Activated T-helper 1 cell treated with anti-CD3 and anti-CD28 coated beads, Interleukin-2, amount 50 U/mL, for 16 hours (primary cell): ENCODE measurements around the gene HBA2.
"Not testable (repeated sequence)": the region's sequence is repeated elsewhere in the genome, so short reads cannot be mapped to it uniquely, and the experiment has no call there.

Source experiments
- DNase-seq, 2 donors: peaks; one replicate each; pipeline ENCODE4 v3.0.0-alpha.2; 2020; ENCODE audit warnings: low read depth in 1 of 2, low spot score in 1 of 2

The HBA2 gene

DNA sequence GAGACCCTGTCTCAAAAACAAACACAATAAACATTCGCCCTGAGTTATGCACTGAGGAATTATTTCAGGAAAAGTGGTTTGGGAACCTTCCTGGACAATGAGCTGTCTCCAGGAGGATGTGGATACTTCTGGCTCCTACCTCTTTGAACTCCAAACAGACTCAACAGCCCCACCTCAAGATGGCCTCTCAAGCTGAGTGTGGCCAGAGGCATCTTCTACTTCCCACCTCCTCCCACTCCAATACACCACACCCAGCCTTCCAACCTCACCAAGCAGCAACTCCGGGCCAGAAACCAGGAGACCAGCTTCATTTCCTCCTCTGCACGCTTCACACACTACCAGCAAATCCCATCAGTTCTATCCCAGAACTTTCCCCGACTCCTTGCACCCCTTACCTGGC is 19.2 kb downstream of the HBA2 start:
- no peak for DNase-seq

DNA sequence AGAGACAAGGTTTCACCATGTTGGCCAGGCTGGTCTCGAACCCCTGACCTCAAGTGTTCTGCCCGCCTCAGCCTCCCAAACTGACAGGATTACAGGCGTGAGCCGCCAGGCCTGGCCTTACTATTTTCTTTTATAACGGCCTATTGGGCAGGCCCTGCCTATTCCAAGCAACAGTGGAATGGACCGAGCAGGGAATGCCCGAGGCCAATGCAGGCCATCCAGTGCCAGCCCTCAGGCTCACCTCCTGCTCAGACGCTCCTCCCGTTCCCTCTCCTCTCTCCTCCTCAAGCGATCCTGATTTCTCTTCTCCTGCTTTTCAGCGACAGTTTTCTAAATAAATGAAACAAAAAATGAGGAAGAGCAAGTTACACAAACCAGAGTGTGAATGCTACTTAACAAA is 20.0 kb downstream of the HBA2 start:
- DNase-seq, result no peak

DNA sequence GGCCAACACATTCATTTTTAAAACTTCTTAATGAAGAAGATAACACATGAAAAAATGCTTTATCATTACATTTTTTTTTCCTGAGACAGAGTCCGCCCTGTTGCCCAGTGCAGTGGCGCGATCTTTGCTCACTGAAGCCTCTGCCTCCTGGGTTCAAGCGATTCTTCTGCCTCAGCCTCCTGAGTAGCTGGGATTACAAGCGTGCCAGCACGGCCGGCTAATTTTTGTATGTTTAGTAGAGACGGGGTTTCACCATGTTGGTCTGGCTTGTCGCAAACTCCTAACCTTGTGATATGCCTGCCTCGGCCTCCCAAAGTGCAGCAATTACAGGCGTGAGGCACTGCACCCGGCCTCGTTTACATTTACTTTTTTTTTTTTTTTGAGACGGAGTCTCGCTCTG is 20.8 kb downstream of the HBA2 start:
- DNase-seq, result no peak

DNA sequence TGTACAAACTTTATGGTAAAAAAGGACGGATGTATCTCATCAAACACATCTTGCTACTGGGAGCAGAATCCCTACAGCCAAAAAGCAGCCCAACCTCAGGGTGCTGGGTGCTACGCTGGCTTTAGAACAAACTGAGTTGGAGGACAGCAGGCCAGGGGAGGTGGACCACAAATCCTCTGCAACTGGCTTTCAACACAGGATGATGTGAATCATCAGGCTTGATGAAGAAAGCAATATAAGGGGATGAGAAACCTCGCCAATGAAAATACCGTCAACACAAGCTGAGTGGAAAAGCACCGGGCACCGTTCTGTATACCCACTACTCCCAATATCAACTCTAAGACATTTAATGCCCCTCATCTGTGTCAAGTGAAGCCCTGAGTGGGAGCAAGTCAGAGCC is 21.8 kb downstream of the HBA2 start:
- no peak for DNase-seq

DNA sequence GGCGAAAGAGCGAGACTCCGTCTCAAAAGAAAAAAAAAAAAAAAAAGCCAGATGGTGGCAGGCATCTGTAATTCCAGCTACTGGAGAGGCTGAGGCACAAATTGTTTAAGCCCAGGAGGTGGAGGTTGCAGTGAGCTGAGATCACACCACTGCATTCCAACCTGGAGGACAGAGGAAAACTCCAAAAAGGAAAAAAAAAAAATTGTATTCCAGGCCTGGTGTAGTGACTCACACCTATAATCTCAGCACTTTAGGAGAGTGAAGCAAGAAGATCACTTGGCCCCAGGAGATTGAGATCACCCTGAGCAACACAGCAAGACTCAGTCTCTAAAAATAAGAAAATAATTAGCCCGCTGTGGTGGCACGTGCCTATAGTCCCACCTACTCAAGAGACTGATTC is 27.7 kb downstream of the HBA2 start:
- DNase-seq, result no peak

DNA sequence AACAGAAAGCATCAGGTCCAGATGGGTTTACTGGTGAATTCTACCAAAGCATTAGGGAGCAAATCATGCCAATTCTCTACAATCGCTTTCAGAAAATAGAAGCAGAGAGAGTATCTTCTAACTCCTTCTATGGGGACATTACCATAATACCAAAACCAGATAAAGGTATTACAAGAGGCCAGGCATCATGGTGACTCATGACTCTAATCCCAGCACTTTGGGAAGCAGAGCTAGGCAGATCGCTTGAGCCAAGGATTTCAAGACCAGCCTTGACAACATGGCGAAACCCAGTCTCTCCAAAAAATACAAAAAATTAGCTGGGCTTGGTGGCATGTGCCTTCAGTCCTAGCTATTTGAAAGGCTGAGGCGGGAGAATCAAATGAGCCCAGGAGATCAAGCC is 30.6 kb downstream of the HBA2 start:
- no peak for DNase-seq

DNA sequence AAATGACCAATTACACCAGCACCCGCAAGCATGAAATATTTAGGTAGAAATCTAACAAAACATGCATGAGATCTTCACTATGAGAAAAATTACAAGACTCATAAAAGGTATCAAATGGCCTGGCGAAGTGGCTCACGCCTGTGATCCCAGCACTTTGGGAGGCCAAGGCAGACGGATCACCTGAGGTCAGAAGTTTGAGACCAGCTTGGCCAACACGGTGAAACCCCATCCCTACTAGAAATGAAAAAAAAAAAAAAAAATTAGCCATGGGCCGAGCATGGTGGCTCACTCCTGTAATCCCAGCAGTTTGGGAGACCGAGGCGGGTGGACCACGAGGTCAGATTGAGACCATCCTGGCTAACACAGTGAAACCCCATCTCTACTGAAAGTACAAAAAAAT is 31.4 kb downstream of the HBA2 start:
- DNase-seq, result not testable (repeated sequence)

DNA sequence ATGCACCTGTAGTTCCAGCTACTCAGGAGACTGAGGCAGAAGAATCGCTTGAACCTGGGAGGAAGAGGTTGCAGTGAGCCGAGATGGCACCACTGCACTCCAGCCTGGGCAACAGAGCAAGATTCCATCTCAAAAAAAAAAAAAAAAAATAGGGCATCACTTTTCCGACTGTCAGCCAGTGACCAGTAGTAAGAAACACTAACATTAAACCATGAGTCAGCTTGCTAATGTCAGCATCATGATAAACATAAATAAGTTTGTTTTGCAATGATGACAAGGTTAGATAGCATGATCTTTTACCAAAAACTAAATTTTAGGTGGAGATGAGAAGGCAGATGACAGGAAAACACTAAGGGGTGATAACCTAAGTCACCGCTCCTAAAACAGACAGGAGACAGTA is 36.7 kb downstream of the HBA2 start:
- not testable (repeated sequence) for DNase-seq

DNA sequence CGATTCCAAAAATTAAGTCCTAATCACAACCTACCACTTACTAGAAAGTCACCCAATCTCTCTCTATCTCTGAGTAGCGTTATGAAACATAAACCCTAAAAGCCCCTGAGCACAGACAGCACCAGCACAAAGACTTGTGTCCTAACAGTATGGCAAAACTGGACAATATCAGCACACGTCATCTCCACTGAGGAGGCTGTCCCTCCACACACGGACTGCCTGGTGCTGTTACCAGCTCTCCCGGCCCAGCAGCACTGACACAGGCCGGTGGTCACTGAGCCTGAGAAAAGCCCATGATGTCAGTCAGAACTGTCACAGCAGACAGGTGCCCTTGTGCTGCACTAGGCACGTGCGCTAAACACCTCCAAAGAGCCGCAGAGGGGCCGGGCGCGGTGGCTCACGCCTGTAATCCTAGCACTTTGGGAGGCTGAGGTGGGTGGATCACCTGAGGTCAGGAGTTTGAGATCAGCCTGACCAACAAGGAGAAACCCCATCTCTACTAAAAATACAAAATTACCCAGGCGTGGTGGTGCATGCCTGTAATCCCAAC is 39.0 kb downstream of the HBA2 start:
- DNase-seq, result not testable (repeated sequence)

DNA sequence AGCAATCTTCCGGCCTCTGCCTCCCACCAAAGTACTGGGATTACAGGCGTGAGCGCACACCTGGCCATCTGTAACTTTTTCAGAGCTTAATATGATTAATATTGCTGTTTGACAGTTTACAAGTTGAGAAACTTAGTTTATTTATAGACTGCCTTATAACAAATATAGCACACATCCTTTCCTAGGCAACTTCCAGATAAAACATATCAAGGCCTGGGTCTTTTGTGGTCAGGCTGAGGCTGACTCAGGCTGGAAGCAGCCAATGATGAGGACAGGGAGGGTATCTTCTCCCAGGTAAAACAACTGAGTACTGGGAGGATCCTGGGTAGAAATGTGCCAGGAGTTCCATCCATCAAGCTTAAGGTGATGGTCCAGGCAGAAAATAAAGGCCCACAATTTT is 40.3 kb downstream of the HBA2 start:
- no peak for DNase-seq

DNA sequence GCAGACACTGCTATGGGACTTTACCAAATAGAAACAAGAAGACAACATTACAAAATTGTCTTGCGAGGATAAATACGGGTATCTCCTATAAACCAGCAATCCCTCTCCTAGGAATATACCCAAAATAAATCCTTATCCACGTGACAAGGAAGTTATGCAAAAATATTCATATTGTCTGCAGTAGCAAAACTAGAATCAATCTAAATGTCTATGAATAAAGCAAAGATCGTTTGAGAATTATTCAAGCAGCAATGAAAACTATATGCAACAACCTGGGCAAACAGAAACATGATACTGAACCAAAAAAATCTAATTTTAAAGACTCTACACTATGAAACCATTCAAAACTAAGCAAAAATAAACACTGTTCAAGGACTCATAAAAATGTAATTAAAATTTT is 47.3 kb downstream of the HBA2 start:
- no peak for DNase-seq
